NCI-H1930 (cell line): Measurements from ENCODE around the gene TPD52L1.
"Not testable (repeated sequence)": the region's sequence is repeated elsewhere in the genome, so short reads cannot be mapped to it uniquely, and the experiment has no call there.

Experiments
- DNase-seq, 2 experiments: peaks; one replicate each; lab custom pipeline; 2025; lab: John Stamatoyannopoulos, UW

The TPD52L1 gene

DNA sequence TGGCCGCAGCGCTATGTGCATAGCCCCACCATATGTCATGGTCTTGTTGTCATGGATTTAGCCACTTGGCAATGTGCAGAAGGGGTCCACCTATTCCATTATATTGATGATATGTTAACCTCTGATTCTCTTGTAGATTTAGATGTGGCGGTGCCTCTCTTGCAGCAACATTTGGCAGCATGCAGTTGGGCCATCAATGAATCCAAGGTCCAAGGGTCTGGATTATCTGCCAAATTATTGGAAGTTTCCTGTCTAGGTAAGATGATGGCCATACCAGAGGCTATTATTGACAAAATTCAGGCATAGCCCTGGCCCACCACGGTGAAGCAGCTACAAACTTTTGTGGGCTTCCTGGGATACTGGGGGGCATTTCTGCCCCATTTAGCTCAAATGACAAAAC, 116.8 kb downstream of the TPD52L1 start:
- no peak for DNase-seq

DNA sequence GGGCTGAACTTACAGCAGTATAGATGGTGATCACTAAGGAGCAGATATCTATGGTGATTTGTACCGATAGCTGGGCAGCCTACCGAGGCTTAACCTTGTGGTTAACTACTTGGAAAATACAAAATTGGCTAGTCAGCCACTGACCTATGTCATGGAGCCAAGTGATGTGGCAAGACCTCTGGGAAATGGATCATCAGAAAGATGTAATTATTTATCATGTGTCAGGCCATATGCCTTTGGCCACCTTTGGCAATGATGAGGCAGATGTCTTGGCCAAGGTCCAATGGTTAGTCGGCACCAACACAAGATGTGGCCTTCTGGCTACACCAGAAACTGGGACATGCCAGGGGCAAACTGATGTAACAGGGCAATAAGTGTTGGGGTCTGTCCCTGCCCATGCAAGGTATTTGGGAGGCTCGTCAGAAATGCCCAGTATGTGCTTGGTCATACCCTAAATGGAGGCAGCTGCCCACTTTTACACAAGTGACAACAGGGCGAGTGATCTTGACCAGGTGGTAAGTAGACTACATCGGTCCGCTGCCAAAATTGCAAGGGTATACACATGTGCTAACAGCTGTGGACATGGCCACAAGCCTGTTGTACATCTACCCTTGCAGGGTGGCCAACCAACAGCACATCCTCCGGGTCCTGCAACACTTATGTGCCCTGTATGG, 118.0 kb downstream of the TPD52L1 start:
- DNase-seq: no peak

DNA sequence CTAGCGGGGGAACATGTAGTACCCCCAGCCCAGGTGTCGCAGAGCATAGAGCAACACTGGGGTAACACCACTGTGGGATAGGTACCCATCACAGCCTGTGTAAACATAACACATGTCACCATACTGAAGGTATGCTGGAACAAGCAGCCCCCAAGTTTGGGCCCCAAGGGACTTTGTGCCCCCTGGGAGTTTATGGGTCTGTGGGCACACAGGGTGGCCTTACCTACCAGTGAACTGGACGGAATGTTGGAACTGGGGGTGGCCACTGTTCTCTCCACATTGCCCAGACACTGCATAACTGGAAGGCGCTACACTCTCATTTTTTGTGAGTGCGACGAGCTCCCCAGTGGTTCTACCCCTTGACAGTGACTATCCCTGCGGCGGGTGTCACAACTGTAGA, 119.7 kb downstream of the TPD52L1 start:
- no peak for DNase-seq

DNA sequence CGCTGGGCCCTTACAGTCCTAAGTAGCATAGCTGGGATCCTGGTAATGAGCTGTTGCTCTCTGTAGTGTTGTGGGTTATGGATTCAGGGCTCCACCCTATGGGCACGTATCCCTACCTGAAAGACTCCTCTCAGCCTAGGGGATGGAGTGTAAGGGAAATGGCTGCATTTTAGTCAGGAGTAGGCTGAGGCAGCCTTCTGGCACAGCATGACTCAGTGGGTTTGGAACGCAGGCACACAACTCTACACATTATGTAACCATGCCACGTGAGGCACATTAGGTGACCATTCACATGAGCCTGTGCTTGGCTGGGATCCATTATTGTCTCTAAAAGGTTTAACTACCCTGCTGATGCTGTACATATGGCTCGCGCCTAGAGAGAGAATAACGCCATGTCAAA, 120.4 kb downstream of the TPD52L1 start:
- no peak for DNase-seq

DNA sequence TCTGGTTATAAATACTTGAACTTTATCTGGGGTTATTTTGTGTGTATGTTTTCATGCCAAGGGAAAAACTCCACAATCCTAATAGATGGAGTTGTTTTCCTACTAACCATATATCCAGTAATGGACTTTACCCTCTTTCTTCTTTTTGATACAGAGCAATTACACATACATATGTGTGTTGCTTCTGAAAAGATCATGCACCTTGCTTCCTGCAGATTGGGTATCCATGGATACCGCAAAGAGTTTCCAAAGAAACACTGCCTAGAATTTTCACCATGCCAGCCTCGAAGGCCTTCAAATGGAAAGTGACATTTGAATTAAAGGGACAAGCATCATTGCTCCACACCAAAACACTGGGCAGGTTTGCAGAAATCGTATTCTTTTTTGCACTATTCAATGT, 121.4 kb downstream of the TPD52L1 start:
- no peak for DNase-seq

DNA sequence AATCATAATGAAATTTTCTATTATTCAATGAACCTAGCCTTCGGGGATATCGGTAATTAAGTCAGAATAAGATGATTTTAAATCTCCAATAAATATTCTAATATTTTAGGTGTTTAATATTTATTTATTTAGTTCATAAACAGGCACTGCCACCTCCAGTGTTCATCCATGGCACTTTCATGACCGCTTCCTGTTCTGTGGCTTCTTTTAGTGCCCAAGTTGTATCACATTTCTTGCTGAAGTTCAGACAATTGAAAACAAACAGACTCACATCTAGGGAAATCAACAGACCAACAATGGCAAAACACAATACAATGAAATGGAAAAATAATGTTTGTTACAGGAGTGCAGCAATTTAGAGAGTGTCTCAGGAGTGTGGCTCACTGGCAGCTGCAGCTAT, 122.2 kb downstream of the TPD52L1 start:
- DNase-seq: no peak

DNA sequence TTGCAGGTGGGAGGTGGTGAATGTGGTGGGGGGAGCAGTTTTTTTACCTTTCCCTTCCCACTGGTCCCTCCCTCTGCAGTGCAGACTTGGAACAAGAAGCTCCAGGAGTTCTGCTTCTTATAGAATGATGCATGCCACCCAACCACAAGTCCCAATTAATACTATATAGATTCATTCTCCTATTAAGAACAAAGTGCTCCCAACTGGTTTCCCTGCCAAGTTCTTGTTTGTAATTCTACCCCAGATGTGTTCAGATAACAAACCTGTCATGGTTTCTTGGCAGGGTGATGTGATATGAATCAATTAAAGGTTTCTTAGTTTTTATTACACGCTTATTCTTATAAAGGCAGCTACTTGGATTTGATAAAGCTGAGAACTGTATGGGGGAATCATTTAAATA, 124.3 kb downstream of the TPD52L1 start:
- DNase-seq: no peak

DNA sequence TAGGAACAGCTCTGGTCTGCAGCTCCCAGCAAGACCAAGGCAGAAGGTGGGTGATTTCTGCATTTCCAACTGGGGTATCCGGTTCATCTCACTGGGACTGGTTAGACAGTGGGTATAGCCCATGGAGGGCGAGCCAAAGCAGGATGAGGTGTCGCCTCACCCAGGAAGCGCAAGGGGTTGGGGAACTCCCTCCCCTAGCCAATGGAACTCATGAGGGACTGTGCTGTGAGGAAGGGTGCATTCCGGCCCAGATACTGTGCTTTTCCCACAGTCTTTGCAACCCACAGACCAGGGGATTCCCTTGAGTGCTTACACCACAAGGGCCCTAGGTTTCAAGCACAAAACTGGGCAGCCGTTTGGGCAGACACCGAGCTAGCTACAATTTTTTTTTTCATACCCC, 126.4 kb downstream of the TPD52L1 start:
- no peak for DNase-seq

DNA sequence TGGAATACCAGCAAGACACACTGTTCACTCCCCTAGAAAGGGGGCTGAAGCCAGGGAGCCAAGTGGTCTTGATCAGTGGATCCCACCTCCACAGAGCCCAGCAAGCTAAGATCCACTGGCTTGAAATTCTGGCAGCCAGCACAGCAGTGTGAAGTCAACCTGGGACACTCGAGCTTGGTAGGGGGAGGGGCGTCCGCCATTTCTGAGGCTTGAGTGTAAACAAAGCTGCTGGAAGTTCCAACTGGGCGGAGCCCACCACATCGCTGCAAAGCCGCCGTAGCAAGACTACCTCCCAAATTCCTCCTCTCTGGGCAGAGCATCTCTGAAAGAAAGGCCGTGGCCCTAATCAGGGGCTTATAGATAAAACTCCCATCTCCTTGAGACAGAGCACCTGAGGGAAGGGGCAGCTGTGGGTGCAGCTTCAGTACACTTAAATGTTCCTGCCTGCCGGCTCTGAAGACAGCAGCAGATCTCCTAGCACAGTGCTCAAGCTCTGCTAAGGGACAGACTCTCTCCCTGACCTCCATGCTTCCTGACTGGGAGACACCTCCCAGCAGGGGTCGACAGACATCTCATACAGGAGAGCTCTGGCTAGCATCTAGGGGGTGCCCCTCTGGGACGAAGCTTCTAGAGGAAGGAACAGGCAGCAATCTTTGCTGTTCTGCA, 126.9 kb downstream of the TPD52L1 start:
- not testable (repeated sequence) for DNase-seq

DNA sequence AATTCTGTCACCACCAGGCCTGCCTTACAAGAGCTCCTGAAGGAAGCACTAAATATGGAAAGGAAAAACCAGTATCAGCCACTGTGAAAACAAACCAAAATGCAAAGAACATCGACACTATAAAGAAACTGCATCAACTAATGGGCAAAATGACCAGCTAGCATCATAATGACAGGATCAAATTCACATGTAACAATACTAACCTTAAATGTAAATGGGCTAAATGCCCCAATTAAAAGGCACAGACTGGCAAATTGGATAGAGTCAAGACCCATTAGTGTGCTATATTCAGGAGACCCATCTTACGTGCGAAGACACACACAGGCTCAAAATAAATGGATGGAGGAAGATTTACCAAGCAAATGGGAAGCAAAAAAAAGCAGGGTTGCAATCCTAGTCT, 128.9 kb downstream of the TPD52L1 start:
- DNase-seq: not testable (repeated sequence)

DNA sequence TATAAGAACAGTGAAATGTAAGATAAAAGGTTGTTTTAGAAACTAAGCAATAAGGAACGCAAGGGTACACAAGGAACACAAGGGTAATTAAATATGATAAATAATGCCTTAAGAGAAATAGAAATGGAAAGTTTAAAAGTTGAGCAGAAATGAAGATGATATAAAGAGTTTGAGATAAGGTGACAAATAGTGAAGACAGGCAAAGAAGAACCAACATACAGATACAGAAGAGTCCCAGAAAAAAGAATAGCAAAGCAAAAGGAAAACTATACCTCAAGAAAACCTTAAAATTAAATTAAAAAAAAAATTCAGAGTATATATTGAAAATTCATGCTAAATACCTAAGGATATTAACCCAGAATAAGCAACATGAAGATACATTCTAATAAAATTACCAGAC, 131.8 kb downstream of the TPD52L1 start:
- DNase-seq: no peak

DNA sequence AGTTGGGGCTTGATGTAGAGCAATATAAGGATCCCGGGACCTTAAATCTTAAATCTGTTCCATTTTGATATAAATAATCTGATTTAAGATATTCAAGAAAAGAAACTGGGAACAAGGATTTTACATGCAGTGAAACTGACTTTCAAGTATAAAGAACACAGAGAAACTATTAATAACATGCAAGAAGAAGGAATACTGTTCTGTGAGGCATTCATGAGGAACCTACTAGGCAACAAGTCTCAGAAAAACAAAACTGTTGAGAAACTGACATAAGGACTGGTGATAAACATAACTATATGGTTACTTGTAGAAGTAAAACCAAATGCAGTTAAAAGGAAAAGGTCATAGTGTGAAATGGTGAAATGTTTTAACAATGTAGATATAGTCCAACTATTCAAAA, 132.4 kb downstream of the TPD52L1 start:
- no peak for DNase-seq

DNA sequence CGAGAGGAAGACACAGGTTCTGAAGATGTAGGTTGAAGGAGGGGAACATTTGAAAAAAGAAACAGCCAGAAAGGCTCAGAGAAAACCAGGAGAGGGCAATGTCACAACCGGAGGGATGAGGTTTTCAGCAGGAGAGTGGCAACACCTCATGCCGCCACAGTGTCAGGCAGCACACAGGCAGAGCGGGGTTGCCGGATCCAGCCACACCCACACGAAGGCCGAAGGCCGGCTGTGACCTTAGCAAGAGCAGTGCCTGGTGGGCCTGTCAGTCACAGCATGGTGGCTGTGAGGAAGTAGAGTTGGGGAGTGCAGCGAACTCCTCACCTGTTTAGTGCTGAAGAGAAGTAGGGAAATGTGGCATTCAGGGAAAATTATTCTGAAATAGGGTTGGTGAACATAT, 134.1 kb downstream of the TPD52L1 start:
- no peak for DNase-seq

DNA sequence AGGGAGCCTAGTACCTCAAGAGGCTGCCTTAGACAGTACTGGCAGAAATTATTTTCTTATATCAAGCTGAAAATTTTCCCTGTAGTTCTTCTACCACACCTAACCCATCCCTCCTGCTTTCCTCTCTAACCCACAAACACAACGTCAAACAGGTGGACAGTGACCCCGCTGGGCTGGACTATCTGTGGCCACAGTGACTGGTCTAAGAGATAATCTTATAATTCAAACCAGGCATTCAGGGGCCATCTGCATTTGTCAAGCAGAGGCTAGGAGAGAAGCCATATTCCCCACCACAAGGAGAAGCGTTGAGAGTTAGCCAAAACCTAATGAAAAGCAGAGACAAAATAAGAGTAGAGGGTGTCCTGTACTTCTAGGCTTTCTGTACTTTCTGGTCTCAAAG, 140.0 kb downstream of the TPD52L1 start:
- DNase-seq: no peak

DNA sequence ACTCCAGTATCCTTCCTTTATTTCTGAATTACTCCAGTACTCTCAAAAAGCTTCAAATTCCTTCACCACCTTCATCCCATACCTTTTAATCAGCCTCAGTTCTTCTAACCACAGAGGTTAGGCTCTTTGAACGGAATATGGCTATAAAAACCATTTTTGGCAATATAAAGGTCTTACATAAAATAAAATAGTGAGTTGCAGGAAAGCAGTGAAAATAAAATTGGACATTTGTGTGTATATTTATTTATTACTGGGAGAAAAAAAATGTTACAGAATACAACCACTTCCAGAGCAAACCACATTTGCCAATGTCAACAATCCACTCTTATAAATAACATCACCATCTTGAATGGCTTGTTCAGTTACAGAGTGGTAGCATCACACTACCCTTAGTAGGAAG, 140.5 kb downstream of the TPD52L1 start:
- DNase-seq: no peak

DNA sequence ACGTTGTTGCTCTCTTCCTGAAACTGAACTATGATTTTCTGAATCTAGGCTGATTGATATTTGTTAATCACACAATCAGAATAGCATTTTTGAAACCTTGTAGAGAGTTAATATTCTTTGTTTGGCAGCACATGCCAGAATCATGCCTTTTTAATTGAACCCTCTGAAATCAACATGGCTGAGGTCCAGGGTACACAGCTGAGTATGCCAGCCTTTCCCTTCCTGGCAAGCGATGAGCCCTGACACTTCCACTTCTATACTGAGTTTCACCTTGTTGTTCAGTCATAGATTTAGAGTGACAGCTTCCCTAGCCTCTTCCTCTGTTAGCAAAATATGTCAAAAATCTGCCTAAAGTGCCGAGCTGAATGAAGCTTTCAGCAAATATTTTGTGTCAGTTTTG, 141.4 kb downstream of the TPD52L1 start:
- DNase-seq: no peak

DNA sequence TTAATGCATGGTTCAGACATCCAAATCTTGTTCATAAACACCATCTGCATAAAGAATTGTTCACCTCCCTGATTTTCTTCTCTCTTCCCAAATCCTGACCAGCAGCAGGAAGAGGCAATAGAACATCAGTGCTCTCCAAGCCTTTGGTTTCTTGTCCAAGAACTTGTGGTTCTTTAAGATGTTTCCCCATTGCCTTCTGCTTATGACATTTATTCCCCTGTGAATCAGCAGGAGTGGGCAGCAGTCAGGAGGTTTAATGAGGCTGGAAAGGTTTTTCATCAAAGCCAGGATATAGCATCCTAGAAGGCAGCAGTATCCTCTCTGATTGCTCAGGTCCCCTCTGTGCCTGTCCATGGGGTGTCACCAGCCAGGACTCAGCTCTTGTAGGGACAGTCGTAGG, 142.9 kb downstream of the TPD52L1 start:
- no peak for DNase-seq

DNA sequence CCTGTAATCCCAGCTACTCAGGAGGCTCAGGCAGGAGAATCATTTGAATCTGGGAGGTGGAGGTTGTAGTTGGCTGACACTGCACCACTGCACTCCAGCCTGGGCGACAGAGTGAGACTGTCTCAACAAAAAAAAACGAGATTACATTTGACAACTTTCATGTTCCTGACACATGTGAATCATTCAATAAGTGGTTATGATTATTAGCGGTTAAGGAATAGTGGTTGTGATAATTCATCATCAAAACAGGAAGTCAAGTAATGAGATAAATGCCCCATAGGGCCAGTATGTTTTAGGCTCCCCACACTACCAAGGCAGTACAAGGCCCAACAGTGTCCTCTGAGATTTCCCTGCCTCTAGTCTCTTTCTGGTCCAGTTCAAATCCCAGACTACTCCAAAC, 145.7 kb downstream of the TPD52L1 start:
- no peak for DNase-seq

DNA sequence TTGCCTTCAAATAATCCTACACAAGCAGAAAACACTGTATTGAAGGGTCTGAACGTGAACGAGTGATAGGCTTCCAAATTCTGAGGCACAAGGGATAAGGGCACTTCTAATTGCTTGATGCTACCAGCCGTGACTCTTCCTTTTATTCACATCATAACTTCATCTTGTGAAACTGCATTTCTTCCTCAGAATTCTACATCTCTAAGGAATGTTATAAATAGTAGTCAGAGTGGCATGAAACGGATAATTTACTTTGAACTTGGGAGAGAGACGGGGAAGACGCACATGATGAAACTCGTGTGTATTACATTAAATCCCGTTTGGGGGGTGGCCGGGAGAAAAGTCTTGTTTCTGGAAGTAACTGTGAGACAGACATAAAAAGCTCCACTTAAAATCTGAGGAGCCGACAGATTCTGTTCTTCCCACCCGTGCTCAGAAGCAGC, 147.4 kb downstream of the TPD52L1 start:
- no peak for DNase-seq

DNA sequence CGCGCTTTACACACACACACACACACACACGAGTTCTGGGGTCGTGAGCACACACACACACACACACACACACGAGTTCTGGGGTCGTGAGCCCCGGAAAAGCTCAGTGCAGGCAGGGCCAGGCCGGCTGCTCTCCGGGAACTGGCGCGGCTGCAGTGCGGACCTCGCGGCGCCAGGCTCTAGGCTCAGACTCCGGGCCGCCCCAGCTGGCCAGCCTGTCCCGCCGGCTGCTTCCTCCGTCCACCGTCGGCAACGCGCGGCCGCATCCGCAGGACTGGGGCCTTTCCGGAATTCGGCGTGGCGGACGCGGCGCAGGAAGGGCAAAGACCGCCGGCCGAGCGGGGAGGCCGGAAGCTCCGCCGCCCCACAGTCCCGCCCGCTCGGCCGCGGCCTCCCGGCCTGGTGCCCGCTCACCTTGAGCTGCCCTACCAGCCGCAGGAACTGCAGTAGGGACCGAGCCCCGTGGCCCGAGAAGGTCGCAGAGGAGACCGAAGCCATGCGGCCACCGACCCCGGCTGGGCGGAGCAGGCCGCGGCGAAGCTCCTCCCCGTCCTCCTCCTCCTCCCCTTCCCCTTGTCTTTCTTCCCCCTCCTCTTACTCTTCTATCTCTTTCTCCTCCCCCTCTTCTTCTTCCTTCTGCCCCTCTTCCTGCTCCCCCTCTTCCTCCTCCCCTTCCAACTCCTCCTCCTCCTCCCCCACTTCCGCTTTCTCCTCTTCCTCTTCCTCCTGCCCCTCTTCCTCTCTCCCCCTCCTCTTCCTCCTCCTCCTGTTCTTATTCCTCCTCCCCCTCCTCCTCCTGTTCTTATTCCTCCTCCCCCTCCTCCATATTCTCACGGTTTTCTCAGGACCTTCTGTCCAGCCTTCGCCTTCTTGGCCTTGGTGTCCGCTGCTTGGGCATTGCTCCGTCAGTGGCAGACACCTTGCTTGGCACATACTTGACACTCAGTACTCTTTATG, 148.1 kb downstream of the TPD52L1 start, which contains the start of gene HDDC2:
Gene HDDC2, minus strand, starts transcription at position 533 of the 957 bp plus-strand sequence. Its CDS starts 35 bp downstream, at position 498.
- no peak for DNase-seq

DNA sequence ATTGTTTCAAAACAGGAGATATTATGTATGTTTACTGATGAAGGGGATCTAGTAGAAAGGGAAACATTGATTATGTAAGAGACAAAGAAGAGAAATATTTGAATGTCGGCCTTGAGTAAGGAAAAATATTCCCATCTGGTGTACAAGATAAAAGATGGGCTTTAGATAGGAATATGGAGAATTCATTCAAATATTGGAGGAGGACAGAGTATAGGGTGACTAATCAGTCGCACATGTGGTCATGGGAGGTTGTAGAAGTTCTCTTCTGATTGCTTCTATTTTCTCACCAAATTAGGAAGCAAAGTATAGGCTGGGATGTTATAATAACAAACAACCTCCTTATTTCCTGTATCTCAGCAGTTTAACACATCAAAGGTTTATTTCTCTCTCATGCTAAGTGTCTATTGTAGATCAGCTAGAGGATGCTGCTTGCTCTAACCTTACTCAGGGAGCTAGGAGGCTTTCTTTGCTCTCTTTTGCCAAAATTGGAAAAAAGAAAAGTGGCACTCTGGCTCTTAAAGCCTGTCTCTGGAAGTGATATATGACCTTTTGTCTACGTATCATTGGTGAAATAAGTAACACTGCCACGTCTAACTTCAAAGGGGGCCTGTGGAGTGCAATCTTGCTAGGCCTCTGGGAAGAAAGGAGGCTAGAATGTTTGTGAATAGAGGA, 149.4 kb downstream of the TPD52L1 start:
- no peak for DNase-seq

DNA sequence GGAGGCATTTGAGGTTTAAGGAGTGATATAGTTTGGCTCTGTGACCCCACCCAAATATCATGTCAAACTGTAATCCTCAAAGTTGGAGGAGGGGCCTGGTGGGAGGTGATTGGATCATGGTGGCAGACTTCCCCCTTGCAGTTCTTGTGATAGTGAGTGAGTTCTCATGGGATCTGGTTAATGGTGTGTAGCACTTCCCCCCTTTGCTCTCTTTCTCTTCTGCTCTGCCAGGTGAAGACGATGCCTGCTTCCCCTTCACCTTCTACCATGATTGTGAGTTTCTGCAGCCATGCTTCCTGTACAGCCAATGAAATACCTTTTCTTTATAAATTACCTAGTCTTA, 149.9 kb downstream of the TPD52L1 start:
- no peak for DNase-seq
